Esophagus muscularis mucosa (tissue), 4 donors: ENCODE measurements around the gene DEFB124.

Experiments
- EP300 ChIP-seq: sonication (generic); formaldehyde crosslinking; IDR thresholded peaks from one replicate; pipeline ENCODE4 v1.6.1; 2017; ENCODE audit warnings: antibody characterized with exemption
- POLR2AphosphoS5 ChIP-seq, 2 donors: sonication (generic); formaldehyde crosslinking; IDR thresholded peaks; one replicate each; pipeline ENCODE4 v1.6.1; 2017; ENCODE audit warnings: antibody characterized with exemption in 2 of 2
- TF ChIP-seq, protein P1 (sequence below), 3 experiments: fragments of 200-600 bp in 2 of 3; fragments of 450-650 bp in 1 of 3; sonication (generic) in 2 of 3; IDR thresholded peaks; one replicate each; pipeline ENCODE4 v1.5.1; 2017 to 2019; ENCODE audit warnings: antibody characterized with exemption in 3 of 3, mild to moderate bottlenecking in 2 of 3, moderate library complexity in 1 of 3

DNA sequence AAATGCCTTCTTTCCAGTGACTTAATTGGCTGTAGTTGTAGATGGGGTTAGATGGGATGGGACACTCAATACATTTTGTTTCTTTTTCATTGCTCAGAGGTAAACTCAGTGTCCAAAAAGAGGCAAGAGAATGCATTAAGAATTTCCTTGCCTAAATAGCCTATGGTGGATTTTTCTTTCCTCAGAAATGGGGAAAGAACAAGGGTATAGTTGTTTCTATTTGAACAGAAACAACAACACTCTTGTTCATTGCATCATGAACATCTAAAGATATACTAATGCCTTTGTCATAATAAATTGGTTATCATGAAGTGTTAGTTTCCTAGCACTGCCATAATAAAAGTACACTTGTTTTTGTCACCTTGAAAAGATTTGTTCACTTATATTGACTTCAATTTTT, 49.1 kb downstream of the DEFB124 start:
- no peak for TF ChIP-seq EP300
- no peak for TF ChIP-seq POLR2AphosphoS5 (IDR thresholded peaks at IDR 0.05)
- TF ChIP-seq, protein P1, sequence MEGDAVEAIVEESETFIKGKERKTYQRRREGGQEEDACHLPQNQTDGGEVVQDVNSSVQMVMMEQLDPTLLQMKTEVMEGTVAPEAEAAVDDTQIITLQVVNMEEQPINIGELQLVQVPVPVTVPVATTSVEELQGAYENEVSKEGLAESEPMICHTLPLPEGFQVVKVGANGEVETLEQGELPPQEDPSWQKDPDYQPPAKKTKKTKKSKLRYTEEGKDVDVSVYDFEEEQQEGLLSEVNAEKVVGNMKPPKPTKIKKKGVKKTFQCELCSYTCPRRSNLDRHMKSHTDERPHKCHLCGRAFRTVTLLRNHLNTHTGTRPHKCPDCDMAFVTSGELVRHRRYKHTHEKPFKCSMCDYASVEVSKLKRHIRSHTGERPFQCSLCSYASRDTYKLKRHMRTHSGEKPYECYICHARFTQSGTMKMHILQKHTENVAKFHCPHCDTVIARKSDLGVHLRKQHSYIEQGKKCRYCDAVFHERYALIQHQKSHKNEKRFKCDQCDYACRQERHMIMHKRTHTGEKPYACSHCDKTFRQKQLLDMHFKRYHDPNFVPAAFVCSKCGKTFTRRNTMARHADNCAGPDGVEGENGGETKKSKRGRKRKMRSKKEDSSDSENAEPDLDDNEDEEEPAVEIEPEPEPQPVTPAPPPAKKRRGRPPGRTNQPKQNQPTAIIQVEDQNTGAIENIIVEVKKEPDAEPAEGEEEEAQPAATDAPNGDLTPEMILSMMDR (IDR thresholded peaks at IDR 0.05), result no peak
